ENCODE measurements around the gene MZT2A. TPM values are rescaled to one million over a fixed set of nuclear protein-coding genes. Genes with fewer than 3 reads are reported as not detected.
"Not testable (repeated sequence)": the region's sequence is repeated elsewhere in the genome, so short reads cannot be mapped to it uniquely, and the experiment has no call there.

The MZT2A gene
- polyA plus RNA-seq, 1 of the 3 experiments (the other 2 are of a cell fraction), result 61.9 TPM

DNA sequence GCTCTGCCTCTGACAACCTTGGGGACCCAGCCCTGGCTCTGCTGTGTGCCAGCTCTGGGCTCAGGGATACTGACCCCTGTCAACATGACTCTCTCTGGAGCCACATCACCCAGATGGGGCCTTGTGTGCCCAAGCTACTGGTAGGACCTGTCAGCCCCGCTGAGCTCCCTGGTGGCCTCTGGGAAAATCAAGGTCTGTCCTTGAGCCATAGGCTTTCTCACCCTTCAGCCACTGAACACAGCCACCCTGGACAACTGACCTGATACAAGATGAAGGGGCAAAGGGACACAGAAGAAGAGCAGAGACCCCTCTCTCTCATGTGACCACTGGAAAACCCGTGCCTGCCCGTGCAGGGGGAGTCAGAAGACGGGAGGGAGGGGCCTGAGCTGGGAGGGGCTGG, 43.3 kb upstream of the MZT2A start:
- H3K9me2 ChIP-seq, result no peaks in the 10 kb centered on the region
- ChIA-PET CTCF (interaction anchor here (0.9 kb wide), 1 partner anchor 43 kb away, joined by 4 read pairs; the partner anchor contains the start of gene MZT2A), POLR2A (no interaction called here)
- peaks cover 0 to 34% of the 10 kb centered on the region in 2 experiments; a peak in 1 of 4 replicates for H3K4me1 ChIP-seq (ENCODE audit: control insufficient read depth in 1 of 2, insufficient read depth in 2 of 2, low read depth in 1 of 2, low read length in 1 of 2)
- H3K4me2 ChIP-seq, result no peak overlapping the region
- H3K79me2 ChIP-seq (ENCODE audit: insufficient read depth), result no peaks in the 10 kb centered on the region
- no peaks in the 10 kb centered on the region for H3K27me3 ChIP-seq (ENCODE audit: insufficient read depth)
- H2AFZ ChIP-seq (ENCODE audit: low read depth), result no peak overlapping the region
- H3K9ac ChIP-seq, result no peak overlapping the region
- no peaks in the 10 kb centered on the region for H3K9me3 ChIP-seq
- H3F3A ChIP-seq (replicated peaks; ENCODE audit: insufficient read depth), result no peaks in the 10 kb centered on the region
- H3K4me3 ChIP-seq (ENCODE audit: low read depth in 2 of 2, low read length in 1 of 2), result no peak overlapping the region
- H4K20me1 ChIP-seq (ENCODE audit: insufficient read depth), result no peaks in the 10 kb centered on the region
- DNase-seq, result no peak
- 73% methylated on average over 3 of the region's 4 CpGs for WGBS (ENCODE audit: low lambda C conversion rate)
- no peak overlapping the region for H3K27ac ChIP-seq (ENCODE audit: low read depth in 2 of 2, low read length in 1 of 2)
- TF ChIP-seq FOXJ3 (CRISPR knock-in tag; IDR thresholded peaks at IDR 0.05) (no peak), RXRA (IDR thresholded peaks at IDR 0.05; ENCODE audit: borderline replicate concordance, low read depth) (no peak), SMC3 (IDR thresholded peaks at IDR 0.05; ENCODE audit: low read depth, low read length) (no peak)
- H3K36me3 ChIP-seq (replicated peaks in 1 of 2; ENCODE audit: control insufficient read depth in 1 of 2, insufficient read depth in 2 of 2, low read length in 1 of 2), result no peaks in the 10 kb centered on the region

DNA sequence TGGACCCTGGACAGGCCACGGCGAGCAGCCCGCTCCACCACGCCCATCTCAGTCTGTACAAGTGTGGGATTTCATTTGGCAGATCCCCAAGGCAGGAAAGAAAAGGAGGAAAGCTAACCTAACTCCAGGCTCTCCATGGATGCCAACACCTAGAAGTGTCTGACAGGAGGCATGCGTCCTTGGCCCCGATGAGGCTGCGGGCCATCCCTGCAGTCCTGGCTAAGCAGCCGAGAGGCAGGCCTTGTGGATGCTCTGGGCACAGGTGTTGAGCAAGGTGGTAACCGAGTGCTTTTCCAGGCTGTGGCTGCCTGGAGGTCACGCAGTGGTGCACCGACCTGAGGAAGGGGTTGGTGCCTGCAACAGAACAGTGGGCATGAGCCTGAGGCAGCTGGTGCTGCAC, 42.8 kb upstream of the MZT2A start:
- H3K9me3 ChIP-seq; H3K36me3 ChIP-seq (replicated peaks in 1 of 2; ENCODE audit: control insufficient read depth in 1 of 2, insufficient read depth in 2 of 2, low read length in 1 of 2); H2AFZ ChIP-seq (ENCODE audit: low read depth); DNase-seq; H3K9ac ChIP-seq; H3K79me2 ChIP-seq (ENCODE audit: insufficient read depth); H3K9me2 ChIP-seq; H3K27me3 ChIP-seq (ENCODE audit: insufficient read depth); H3F3A ChIP-seq (replicated peaks; ENCODE audit: insufficient read depth); H3K27ac ChIP-seq (ENCODE audit: low read depth in 2 of 2, low read length in 1 of 2); H3K4me2 ChIP-seq; H3K4me3 ChIP-seq (ENCODE audit: low read depth in 2 of 2, low read length in 1 of 2); H4K20me1 ChIP-seq (ENCODE audit: insufficient read depth); POLR2A ChIA-PET: not testable (repeated sequence)
- WGBS (ENCODE audit: low lambda C conversion rate), result 93% methylated on average over 8 of the region's 11 CpGs
- peaks cover 0 to 34% of the 10 kb centered on the region in 2 experiments; a peak in 1 of 4 replicates for H3K4me1 ChIP-seq (ENCODE audit: control insufficient read depth in 1 of 2, insufficient read depth in 2 of 2, low read depth in 1 of 2, low read length in 1 of 2)
- CTCF ChIA-PET, result interaction anchor here (0.9 kb wide), 1 partner anchor 42 kb away, joined by 4 read pairs; the partner anchor contains the start of gene MZT2A

DNA sequence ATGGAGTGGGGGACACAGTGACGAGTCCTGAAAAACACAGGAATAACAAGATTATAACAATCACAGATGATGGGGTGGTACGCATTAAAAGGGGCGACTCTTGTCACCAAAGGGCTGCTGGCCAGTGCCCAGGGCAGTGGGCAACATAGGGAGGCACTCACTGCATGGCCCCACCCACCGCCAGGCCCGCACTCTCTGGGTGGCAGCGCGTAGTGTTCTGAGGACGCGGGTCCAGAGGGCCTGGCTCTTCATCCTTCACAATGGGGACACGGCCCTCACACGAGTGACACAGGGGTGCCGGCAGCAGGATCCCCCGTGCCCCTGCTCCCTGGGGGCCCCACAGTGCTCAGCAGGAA, 42.1 kb upstream of the MZT2A start:
- H3K9me3 ChIP-seq; H4K20me1 ChIP-seq (ENCODE audit: insufficient read depth); H3K9me2 ChIP-seq; H3K4me3 ChIP-seq (ENCODE audit: low read depth in 2 of 2, low read length in 1 of 2); H3K4me2 ChIP-seq; POLR2A ChIA-PET; H3K9ac ChIP-seq; H3K79me2 ChIP-seq (ENCODE audit: insufficient read depth); H3K27me3 ChIP-seq (ENCODE audit: insufficient read depth); DNase-seq; H3K36me3 ChIP-seq (replicated peaks in 1 of 2; ENCODE audit: control insufficient read depth in 1 of 2, insufficient read depth in 2 of 2, low read length in 1 of 2); H2AFZ ChIP-seq (ENCODE audit: low read depth); CTCF ChIA-PET; H3F3A ChIP-seq (replicated peaks; ENCODE audit: insufficient read depth): not testable (repeated sequence)
- 73% methylated on average over 2 of the region's 13 CpGs for WGBS (ENCODE audit: low lambda C conversion rate)
- Histone ChIP-seq H3K4me1 (ENCODE audit: control insufficient read depth in 1 of 2, insufficient read depth in 2 of 2, low read depth in 1 of 2, low read length in 1 of 2) (peaks cover 0 to 34% of the 10 kb centered on the region in 2 experiments; a peak in 1 of 4 replicates), H3K27ac (ENCODE audit: low read depth in 2 of 2, low read length in 1 of 2) (peak overlapping the region in 1 of 2 experiments; percentile 94; a peak in 2 of 4 replicates)

DNA sequence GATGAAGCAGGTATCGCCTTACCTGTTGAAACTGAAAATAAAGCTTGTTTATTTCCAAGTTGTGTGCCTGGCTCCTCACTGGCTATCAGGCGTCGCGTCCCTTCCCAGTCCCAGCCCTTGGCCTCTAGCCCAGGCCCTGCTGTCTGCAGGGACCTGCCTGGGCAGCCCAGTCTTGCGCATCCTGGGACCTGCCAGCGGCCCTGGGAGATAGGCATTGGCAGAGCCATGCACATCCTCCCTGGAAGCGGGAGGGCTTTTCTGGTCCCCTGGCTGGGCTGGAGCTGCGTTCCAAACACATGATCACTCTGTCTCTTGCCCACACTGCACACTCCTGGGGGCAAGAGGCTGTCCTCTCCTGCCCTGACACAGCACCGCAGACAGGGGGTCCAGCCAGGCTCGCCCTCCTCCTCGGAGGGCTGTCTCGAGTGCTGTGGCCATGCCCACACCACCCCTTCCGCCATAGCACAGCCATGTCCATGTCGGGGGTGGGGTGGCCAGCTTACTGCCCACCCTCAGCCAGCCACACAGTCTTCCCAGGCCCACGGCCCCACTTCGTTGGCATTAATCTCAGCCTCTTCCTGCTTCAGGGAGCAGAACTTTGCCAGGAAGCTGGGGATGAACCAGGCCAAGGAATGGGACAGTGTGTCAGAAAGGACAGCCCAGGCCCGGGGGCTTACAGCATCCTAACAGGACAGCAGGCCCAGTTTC, 41.6 kb upstream of the MZT2A start:
- H3K9me3 ChIP-seq; DNase-seq; H3K36me3 ChIP-seq (replicated peaks in 1 of 2; ENCODE audit: control insufficient read depth in 1 of 2, insufficient read depth in 2 of 2, low read length in 1 of 2); H3K9me2 ChIP-seq; H3K27me3 ChIP-seq (ENCODE audit: insufficient read depth); H2AFZ ChIP-seq (ENCODE audit: low read depth); H3K4me3 ChIP-seq (ENCODE audit: low read depth in 2 of 2, low read length in 1 of 2); H3F3A ChIP-seq (replicated peaks; ENCODE audit: insufficient read depth); POLR2A ChIA-PET; H3K9ac ChIP-seq; H3K4me2 ChIP-seq; H4K20me1 ChIP-seq (ENCODE audit: insufficient read depth); H3K79me2 ChIP-seq (ENCODE audit: insufficient read depth): not testable (repeated sequence)
- CTCF ChIA-PET, result interaction anchor here (1.0 kb wide), 1 partner anchor 41 kb away, joined by 4 read pairs; the partner anchor contains the start of gene MZT2A
- WGBS (ENCODE audit: low lambda C conversion rate), result 84% methylated on average over 10 of the region's 17 CpGs
- H3K4me1 ChIP-seq (ENCODE audit: control insufficient read depth in 1 of 2, insufficient read depth in 2 of 2, low read depth in 1 of 2, low read length in 1 of 2), result peaks cover 0 to 34% of the 10 kb centered on the region in 2 experiments; a peak in 1 of 4 replicates
- H3K27ac ChIP-seq (ENCODE audit: low read depth in 2 of 2, low read length in 1 of 2), result peak overlapping the region in 1 of 2 experiments; percentile 94; a peak in 2 of 4 replicates

All from SK-N-SH (cell line).